GM21360 (cell line): Measurements from ENCODE around the gene FKBP1A.

Experiments
- ATAC-seq: cut with Tn5 transposase; IDR thresholded peaks from one replicate; pipeline ENCODE4 v1.9.1; 2021; ENCODE audit warnings: mild to moderate bottlenecking, moderate library complexity; ENCODE audit not compliant: unreplicated experiment

Gene FKBP1A

GRCh38 chr20:1322511-1323245 lies 70.2 kb downstream of the FKBP1A start:
- ATAC-seq = no peak

DNA sequence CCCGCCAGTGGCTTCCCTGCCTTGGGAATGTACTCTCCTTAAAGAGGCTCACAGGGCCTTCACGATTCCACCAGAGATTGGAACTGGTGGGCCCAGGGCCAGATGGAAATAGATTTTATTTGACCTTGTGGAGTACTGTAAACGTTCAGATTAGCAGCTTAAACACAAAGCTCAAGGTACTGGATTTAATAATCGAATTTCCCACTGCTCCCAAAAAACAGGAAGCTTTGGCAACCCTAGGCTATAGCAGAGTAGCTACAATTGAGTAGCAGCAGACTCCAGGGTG lies 71.3 kb downstream of the FKBP1A start:
- ATAC-seq = no peak

DNA sequence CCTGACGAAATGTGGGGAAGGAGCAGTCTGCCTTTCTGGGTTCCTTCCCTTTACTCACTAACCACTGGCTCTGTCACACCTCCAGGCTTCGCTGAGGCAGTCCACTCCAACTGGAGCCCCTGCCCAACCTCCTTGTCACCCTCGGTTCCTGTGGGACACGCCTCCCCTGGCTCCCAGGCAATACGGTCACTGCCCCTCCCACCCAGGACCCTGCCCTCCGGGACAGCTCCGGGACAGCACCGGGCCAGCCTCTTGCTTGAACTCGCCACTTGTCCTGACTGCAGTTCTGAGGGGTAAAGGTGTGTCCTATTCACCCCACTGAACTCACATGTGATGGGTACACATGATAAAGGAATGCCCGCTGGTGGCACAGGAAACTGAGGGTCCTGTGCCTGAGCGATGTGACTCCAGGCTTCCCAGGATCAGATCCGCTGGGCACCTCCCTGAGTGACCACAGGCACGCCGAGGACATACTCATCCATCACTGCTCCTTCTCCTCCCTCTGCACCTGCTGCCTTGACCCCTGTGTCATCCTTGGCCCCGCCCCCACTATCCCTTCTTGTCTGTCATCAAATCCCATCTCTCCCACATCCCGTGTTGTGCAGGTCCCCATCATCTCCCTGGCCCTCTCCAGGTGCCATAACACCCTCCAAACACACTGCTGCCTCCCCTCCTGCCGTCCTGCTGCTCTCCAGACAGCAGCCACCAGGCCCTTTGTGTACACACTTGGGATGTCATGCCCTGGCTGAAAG lies 71.8 kb downstream of the FKBP1A start:
- ATAC-seq = no peak

DNA sequence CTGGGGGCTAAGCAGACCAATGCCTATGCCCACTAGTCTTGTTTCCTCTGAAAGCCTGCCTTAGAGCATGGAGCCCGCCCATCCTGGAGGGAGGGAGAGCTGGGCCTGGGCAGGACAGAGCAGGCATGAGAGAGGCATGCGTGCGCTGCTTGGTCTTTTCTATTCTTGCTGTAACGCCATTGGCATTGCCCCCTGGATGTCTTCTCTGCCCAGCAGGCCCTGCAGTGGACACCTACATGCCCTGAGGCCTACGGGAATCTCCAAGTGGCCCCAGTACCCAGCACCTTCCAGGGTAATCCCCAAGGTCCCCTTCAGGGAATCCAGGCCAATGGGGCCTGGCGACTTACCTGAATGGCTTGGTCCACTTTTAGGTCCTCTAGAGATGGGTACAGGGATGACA lies 72.8 kb downstream of the FKBP1A start:
- no peak for ATAC-seq

- ATAC-seq = no peak
These were observed 73.4 kb downstream of the FKBP1A start for GRCh38 chr20:1319462-1319861.

DNA sequence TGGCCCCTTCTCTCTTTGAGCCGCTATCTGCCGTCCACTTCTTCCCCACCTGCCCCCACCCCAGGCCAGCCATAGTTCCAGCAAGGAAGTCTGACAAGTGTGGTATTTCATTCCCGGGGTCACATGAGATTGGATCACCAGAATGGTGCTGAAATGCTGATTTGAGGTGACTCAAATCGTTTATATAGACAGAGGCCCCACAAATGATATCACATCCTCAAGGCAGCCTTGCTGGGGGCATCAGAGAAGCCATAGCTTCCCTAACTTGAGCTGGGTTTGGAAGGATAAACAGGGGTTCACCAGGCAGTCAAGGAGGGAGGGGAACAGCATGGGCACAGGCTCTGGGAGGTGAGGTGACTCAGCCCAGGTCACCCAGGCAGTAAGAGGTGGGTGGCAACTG lies 73.8 kb downstream of the FKBP1A start:
- no peak for ATAC-seq
